HT1080 (cell line): ENCODE measurements around the gene C2CD2L. TPM values are rescaled to one million over a fixed set of nuclear protein-coding genes. Genes with fewer than 3 reads are reported as not detected.
A peak's percentile ranks its signal among the peaks of the same experiment; 100 is the strongest.
"Not testable (repeated sequence)": the region's sequence is repeated elsewhere in the genome, so short reads cannot be mapped to it uniquely, and the experiment has no call there.

ENCODE experiments used
- DNase-seq: peaks from one replicate; pipeline ENCODE4 v3.0.0-alpha.2; 2015; ENCODE audit warnings: low read depth
- polyA plus RNA-seq, 2 experiments: library from polyadenylated mRNA; depleted of rRNA; stranded (reverse); fragments of >200 nt; gene quantifications; 2 replicates each; pipeline ENCODE4 v1.2.3, GENCODE V29; 2015
- total RNA-seq: library from RNA; depleted of rRNA; stranded (reverse); fragments of >200 nt; shearing (Covaris generic); gene quantifications from 2 replicates; pipeline ENCODE4 v1.2.3, GENCODE V29; 2014; rRNA removed

Gene C2CD2L
- total RNA-seq = 17.2 and 17.8 TPM in 2 replicates
- 15.2 and 17.2 TPM in 2 replicates for polyA plus RNA-seq (2015; cell fraction: cytosol; rRNA removed)
- polyA plus RNA-seq (2015; cell fraction: nucleus; rRNA removed) = 27.0 and 30.1 TPM in 2 replicates

GRCh38 chr11:119106564-119107537 lies at the start of gene C2CD2L:
TSS of gene C2CD2L (plus strand) at chr11:119107344. CDS start at chr11:119107742, 398 bp downstream.
- DNase-seq = peak; percentile 91

DNA sequence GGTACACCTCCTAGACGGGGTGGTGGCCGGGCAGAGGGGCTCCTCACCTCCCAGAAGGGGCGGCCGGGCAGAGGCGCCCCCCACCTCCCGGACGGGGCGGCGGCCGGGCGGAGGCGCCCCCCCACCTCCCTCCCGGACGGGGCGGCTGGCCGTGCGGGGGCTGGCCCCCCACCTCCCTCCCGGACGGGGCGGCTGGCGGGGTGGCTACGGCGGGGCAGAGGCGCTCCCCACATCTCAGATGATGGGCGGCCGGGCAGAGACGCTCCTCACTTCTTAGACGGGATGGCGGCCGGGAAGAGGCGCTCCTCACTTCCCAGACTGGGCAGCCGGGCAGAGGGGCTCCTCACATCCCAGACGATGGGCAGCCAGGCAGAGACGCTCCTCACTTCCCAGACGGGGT lies 48.0 kb upstream of the C2CD2L start:
- DNase-seq = not testable (repeated sequence)

DNA sequence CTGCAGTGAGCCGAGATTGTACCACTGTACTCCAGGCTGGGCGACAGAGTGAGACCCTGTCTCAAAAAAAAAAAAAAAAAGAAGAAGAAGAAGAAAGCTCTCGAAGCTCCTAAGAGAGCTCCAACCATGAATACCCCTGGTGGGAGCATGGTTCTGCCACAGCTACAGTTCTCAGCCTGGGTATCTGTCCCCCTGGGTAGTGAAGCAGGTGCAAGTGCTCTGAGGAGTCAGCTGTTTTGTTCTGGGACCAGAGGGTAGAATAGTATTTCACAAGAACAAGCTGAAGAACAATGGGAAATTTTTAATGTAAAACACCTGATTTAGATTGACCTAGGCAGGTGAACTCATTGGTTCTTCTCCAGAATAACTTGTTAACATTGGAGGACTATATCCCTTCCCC lies 45.9 kb upstream of the C2CD2L start:
- DNase-seq = no peak

- peak; percentile 27 for DNase-seq
These were observed 44.4 kb upstream of the C2CD2L start for GRCh38 chr11:119062779-119063178.

- DNase-seq = peak; percentile 29
These were observed 41.8 kb upstream of the C2CD2L start for GRCh38 chr11:119065369-119065768.

DNA sequence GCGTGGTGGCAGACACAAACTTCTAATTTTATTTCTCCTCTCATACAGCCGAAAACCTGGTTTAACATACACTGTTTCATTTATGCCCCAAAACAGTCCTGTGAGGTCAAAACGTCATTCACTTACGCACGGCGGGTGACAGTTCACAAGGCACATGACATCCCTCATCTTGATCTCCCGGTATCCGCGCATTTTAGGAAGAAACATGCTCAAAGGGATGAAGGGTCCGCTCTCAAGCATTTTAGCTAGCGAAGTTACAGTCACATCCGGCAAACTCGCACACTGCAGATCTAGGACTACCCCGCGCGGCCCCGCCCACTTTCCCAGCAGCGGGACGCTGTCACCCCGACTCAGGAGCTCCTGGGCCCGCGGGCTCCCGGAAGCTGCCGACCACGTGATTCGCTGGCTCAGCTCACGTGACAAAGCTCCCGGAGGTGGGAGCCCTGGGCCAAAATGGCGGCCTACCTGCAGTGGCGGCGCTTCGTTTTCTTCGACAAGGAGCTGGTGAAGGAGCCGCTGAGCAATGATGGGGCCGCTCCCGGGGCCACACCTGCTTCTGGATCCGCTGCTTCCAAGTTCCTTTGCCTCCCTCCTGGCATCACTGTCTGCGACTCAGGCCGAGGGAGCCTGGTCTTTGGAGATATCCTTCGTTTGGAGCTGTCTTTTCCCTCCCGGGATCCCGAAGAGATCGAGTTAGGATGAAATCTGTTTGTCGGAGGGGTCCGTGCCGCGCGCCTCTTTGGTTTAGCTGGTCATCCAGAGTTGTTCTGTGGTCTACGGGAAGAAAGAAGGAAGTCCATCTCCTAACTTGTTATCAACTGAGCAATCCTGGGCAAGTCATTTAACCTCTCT lies 39.5 kb upstream of the C2CD2L start, which contains the start of gene VPS11:
Gene VPS11 (plus strand): TSS at position 448 of the 852 bp plus-strand sequence. CDS start 6 bp downstream, at position 454.
- DNase-seq = peak; percentile 95

DNA sequence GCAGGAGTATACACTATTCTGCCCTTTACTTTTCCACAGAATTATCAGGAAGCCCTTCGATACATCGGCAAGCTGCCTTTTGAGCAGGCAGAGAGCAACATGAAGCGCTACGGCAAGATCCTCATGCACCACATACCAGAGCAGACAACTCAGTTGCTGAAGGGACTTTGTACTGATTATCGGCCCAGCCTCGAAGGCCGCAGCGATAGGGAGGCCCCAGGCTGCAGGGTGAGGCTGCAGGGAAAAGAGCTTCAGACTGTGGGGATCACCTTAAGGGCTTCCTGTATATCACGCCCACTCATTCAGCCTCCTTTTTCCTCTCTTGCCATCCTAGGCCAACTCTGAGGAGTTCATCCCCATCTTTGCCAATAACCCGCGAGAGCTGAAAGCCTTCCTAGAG lies 29.3 kb upstream of the C2CD2L start:
- no peak for DNase-seq

DNA sequence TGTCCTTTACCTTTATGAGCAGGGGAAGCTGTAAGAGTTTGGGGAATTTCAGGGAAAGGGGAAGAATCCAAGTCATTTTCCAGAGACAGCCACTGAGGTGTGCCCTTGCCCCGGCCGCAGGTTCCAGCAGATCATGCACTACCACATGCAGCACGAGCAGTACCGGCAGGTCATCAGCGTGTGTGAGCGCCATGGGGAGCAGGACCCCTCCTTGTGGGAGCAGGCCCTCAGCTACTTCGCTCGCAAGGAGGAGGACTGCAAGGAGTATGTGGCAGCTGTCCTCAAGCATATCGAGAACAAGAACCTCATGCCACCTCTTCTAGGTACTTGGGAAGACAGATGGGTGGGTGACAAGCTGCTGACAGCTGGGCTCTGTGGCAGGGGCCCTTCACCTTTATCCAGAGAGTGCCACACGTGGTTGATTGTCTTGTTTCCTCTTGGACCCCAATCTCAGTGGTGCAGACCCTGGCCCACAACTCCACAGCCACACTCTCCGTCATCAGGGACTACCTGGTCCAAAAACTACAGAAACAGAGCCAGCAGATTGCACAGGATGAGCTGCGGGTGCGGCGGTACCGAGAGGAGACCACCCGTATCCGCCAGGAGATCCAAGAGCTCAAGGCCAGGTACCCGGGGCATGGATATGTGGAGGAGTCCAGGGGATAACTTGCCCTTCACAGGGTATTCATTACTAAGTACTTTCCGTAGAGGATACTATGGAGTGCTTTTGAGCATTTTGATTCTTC lies 28.3 kb upstream of the C2CD2L start:
- no peak for DNase-seq

- DNase-seq = no peak
These were observed 25.4 kb upstream of the C2CD2L start for GRCh38 chr11:119081682-119082260.

DNA sequence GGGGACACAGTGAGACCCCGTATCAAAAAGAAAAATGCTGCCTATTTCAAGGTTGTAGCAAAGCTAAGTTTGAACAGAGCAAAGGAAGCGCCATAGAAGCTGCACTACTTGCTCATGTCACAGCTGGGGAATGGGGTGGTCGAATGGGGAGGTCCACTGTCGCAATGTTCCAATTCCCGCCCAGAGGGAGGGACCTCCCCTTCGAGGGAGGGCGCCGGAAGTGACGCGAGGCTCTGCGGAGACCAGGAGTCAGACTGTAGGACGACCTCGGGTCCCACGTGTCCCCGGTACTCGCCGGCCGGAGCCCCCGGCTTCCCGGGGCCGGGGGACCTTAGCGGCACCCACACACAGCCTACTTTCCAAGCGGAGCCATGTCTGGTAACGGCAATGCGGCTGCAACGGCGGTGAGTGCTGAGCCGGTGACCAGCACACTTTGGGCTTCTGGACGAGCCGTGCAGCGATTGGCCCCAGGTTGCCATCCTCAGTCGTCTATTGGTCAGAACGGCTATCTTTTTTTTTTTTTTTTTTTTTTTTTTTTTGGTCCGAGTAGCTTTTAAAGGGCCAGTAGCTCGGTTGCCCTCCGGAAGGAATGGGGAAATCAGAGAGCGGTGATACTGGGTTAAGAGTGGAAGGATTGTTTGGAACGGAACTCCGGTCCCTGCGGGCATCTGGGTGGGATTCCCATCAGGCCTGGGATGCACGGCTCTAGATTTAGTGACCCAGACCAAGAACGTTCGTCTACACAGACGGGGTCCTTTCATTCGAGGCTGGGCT lies 22.3 kb upstream of the C2CD2L start, which contains the start of gene HMBS:
Gene HMBS (plus strand): TSS at position 219 of the 774 bp plus-strand sequence. CDS start 153 bp downstream, at position 372.
- peak; percentile 97 for DNase-seq

- no peak for DNase-seq
These were observed 21.7 kb upstream of the C2CD2L start for GRCh38 chr11:119085437-119085847.

- no peak for DNase-seq
These were observed 20.0 kb upstream of the C2CD2L start for GRCh38 chr11:119087123-119087522.

GRCh38 chr11:119087747-119088241 lies 19.4 kb upstream of the C2CD2L start:
- DNase-seq = peak; percentile 21

DNA sequence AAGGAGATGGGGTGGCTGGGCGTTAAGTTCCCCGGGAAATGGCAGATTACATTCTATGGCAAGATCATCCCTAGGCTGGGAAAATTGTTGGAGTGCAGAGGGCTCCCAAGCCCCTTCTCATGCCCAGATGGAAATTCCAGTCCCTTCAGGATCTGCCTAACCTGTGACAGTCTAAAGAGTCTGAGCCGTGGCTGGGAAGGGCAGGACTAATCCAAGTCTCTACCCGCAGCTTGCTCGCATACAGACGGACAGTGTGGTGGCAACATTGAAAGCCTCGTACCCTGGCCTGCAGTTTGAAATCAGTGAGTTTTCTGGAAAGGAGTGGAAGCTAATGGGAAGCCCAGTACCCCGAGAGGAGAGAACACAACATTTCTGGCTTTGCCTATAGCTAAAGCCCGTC lies 18.7 kb upstream of the C2CD2L start:
- no peak for DNase-seq

DNA sequence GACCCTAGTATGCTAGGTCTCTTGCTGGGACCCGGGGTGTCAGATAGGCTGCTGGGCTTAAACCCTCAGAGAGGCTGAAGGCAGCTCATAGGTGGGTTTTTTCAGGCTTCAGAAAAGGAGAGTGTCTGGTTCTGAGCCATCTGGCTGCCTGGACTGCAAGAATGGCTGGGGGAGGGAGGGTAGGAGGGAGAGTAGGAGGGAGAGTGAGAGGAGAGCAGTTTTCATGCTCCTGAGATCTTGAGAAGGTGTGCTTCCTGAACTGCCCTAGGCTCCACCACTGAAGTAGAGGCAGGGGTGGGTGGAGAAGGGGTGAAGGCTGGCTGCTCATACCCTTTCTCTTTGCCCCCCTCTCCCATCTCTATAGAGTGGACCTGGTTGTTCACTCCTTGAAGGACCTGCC lies 17.8 kb upstream of the C2CD2L start:
- DNase-seq = no peak

- no peak for DNase-seq
These were observed 16.0 kb upstream of the C2CD2L start for GRCh38 chr11:119091178-119091577.

DNA sequence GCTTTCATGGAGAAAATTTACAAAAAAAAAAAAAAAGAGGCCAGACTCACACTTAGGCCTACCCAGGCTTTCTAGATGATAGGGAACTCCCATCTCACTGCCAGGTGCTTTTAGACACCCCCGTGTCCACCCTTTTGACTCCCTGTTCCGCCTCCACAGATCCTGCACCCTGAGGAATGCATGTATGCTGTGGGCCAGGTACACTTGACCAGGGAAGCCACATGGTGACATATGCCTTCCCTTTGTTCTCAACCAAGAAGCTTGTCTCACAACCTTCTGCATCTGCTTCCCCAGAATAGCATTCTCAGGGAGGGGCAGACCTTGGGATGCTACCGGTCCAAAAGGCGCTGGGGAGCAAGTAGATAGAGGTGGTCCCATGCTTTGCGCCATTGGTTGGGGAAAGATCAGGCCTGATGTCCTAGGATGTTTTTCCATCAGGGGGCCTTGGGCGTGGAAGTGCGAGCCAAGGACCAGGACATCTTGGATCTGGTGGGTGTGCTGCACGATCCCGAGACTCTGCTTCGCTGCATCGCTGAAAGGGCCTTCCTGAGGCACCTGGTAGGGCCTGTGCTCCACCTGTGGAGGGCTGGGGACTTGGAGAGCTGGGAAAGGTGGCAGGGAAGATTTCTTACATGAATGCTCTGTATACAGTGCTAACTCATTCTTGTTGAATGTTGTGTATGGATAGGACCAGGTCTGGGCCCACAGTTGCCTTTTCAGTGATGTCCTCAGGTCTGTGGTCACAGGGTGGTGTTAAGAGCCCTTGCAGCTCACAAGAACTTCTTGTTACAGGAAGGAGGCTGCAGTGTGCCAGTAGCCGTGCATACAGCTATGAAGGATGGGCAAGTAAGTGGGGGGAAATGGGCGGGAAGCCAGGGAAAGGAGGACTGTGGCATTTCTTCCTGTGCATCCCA lies 14.9 kb upstream of the C2CD2L start:
- peak; percentile 32 for DNase-seq
